ENCODE measurements around the gene DOK3.

DNA sequence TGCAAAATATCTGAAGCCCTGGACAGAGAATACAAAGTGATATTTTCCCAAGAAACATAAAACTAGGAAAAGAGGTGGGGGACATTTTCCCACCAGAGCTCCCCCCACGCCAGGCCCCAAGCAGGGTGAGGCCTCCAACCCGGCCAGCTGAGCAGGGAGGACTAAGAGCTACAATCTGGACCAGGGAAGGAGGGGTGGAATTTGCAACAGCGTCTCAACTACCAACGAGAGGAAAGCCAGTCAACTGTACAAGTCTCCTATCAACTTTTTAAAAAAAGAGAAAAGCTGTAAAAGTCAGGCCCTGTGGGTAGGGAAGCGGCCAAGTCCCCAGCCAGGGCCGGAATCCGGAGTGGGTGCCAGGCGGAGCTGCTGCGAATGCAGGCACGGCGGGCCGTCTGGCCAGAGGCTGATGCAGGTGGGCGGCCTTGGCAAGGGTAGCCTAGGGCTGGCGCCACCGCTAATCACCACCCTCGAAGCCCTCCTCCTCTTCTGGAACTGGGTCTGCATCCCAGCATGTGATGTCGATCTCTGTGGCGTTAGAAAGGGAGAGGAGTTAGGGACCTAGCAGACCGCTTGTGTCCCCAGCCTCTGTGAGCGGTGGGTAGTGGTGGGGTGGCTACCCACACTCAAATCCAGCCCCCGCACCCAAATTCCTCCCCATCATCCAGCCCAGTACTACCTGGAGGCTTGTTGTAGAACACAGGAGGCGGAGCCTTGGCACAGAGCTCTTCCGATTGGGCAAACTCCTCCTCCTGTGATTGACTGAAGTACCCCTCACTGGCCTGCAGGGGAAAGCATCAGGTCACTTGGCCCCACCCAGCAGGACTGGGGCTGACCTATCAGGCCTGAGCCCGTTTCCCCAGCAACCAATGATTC, 52.4 kb downstream of the DOK3 start:
- TF ChIP-seq EP300 (IDR thresholded peaks at IDR 0.05), result no peak
- no peak for TF ChIP-seq POLR2A (IDR thresholded peaks at IDR 0.05)
- TF ChIP-seq, protein P1, sequence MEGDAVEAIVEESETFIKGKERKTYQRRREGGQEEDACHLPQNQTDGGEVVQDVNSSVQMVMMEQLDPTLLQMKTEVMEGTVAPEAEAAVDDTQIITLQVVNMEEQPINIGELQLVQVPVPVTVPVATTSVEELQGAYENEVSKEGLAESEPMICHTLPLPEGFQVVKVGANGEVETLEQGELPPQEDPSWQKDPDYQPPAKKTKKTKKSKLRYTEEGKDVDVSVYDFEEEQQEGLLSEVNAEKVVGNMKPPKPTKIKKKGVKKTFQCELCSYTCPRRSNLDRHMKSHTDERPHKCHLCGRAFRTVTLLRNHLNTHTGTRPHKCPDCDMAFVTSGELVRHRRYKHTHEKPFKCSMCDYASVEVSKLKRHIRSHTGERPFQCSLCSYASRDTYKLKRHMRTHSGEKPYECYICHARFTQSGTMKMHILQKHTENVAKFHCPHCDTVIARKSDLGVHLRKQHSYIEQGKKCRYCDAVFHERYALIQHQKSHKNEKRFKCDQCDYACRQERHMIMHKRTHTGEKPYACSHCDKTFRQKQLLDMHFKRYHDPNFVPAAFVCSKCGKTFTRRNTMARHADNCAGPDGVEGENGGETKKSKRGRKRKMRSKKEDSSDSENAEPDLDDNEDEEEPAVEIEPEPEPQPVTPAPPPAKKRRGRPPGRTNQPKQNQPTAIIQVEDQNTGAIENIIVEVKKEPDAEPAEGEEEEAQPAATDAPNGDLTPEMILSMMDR (IDR thresholded peaks at IDR 0.05), result peak; percentile 50 to 73 (median 63)
